HepG2 (cell line): ENCODE data around the gene EFCAB14. TPM values are rescaled to one million over a fixed set of nuclear protein-coding genes. Genes with fewer than 3 reads are reported as not detected.
A peak's percentile ranks its signal among the peaks of the same experiment; 100 is the strongest.

ENCODE experiments used
- CEBPZ ChIP-seq: IDR thresholded peaks from 2 replicates; pipeline ENCODE4 v1.6.1; 2012; ENCODE audit warnings: low read length, improper control_type of control experiment
- GZF1 ChIP-seq: sonication (generic); formaldehyde crosslinking; IDR thresholded peaks from 2 replicates; pipeline ENCODE4 v1.5.1; 2020; ENCODE audit warnings: mild to moderate bottlenecking, missing genetic modification reagents
- HOMEZ ChIP-seq: IDR thresholded peaks from 2 replicates; pipeline ENCODE4 v1.6.1; 2016; ENCODE audit warnings: low read depth
- KAT7 ChIP-seq: IDR thresholded peaks from 2 replicates; pipeline ENCODE4 v1.6.1; 2018; ENCODE audit warnings: borderline replicate concordance, missing compliant biosample characterization
- MEF2D ChIP-seq: sonication (generic); formaldehyde crosslinking; IDR thresholded peaks from 2 replicates; pipeline ENCODE4 v1.5.1; 2020; ENCODE audit warnings: mild to moderate bottlenecking, missing genetic modification reagents
- POGZ ChIP-seq: sonication (generic); formaldehyde crosslinking; IDR thresholded peaks from 2 replicates; pipeline ENCODE4 v1.4.0; 2020; ENCODE audit warnings: mild to moderate bottlenecking, missing genetic modification reagents
- PPARG ChIP-seq: conservative IDR thresholded peaks from 2 replicates; pipeline ENCODE4 v1.6.1; 2016; ENCODE audit warnings: missing biosample characterization, missing genetic modification reagents
- RELA ChIP-seq: sonication (generic); formaldehyde crosslinking; IDR thresholded peaks from 2 replicates; pipeline ENCODE4 v1.4.0; 2020; ENCODE audit warnings: missing genetic modification reagents
- RNF2 ChIP-seq: fragments of 450-650 bp; conservative IDR thresholded peaks from 2 replicates; pipeline ENCODE4 v1.6.1; 2016; ENCODE audit warnings: low read depth
- SP2 ChIP-seq: sonication (generic); formaldehyde crosslinking; IDR thresholded peaks from 2 replicates; pipeline ENCODE4 v1.5.1; 2020; ENCODE audit warnings: mild to moderate bottlenecking, missing genetic modification reagents
- TARDBP ChIP-seq: sonication (generic); formaldehyde crosslinking; IDR thresholded peaks from 2 replicates; pipeline ENCODE4 v1.8.0; 2022; ENCODE audit warnings: mild to moderate bottlenecking, missing genetic modification reagents
- THAP9 ChIP-seq: sonication (generic); formaldehyde crosslinking; IDR thresholded peaks from 2 replicates; pipeline ENCODE4; 2020; ENCODE audit warnings: missing genetic modification reagents, mild to moderate bottlenecking, borderline replicate concordance
- TRIM24 ChIP-seq: sonication (generic); formaldehyde crosslinking; IDR thresholded peaks from 2 replicates; pipeline ENCODE4 v1.8.0; 2022; ENCODE audit warnings: mild to moderate bottlenecking, missing genetic modification reagents
- ZBTB49 ChIP-seq: sonication (generic); formaldehyde crosslinking; IDR thresholded peaks from 2 replicates; pipeline ENCODE4 v1.4.0; 2020; ENCODE audit warnings: missing genetic modification reagents, borderline replicate concordance
- ZNF180 ChIP-seq: sonication (generic); formaldehyde crosslinking; IDR thresholded peaks from 2 replicates; pipeline ENCODE4 v1.4.0; 2020; ENCODE audit warnings: low read depth, missing genetic modification reagents, borderline replicate concordance
- ZNF598 ChIP-seq: sonication (generic); formaldehyde crosslinking; IDR thresholded peaks from 2 replicates; pipeline ENCODE4 v1.5.1; 2020; ENCODE audit warnings: mild to moderate bottlenecking, missing genetic modification reagents, borderline replicate concordance
- ZNF709 ChIP-seq: sonication (generic); formaldehyde crosslinking; IDR thresholded peaks from 2 replicates; pipeline ENCODE4 v1.5.0; 2020; ENCODE audit warnings: mild to moderate bottlenecking, missing genetic modification reagents
- ZNF724P ChIP-seq: sonication (generic); formaldehyde crosslinking; IDR thresholded peaks from 2 replicates; pipeline ENCODE4 v1.8.0; 2022; ENCODE audit warnings: missing genetic modification reagents, borderline replicate concordance
- ZNF749 ChIP-seq: sonication (generic); formaldehyde crosslinking; IDR thresholded peaks from 2 replicates; pipeline ENCODE4 v1.8.0; 2022; ENCODE audit warnings: mild to moderate bottlenecking, missing genetic modification reagents, moderate library complexity, borderline replicate concordance
- polyA plus RNA-seq, 8 experiments: library from polyadenylated mRNA; depleted of rRNA in 3 of 8; stranded (reverse) in 7 of 8; unstranded in 1 of 8; fragments of >200 nt; fragmentation: Illumina TruSeq in 4 of 8; extraction: Trizol in 4 of 8; gene quantifications; 2 replicates each; pipeline versions ENCODE4 v1.2.1 to v1.2.3, GENCODE V29; 2011 to 2016; ENCODE audit warnings: low read depth in 4 of 8, missing spikeins in 1 of 8, mixed read lengths in 1 of 8; ENCODE audit not compliant: insufficient read depth in 1 of 8
- total RNA-seq, 5 experiments: library from RNA; depleted of rRNA; stranded (reverse); fragments of >200 nt; fragmentation: Illumina TruSeq; extraction: Trizol; gene quantifications; 2 replicates each; pipeline ENCODE4 v1.2.3, GENCODE V29; 2016; ENCODE audit warnings: low read depth in 1 of 5

Gene EFCAB14
- total and polyA plus RNA-seq, 2 of the 13 experiments (the other 11 are each of a cell fraction or from before 2014, with no cell fraction given), result 13.4 to 17.9 TPM

- no peak for TF ChIP-seq ZNF180
- TF ChIP-seq ZNF749 (CRISPR knock-in tag), result no peak
- TF ChIP-seq GZF1 (CRISPR knock-in tag), result no peak
- no peak for TF ChIP-seq TARDBP
- no peak; the same call in 1 of the 2 replicates for TF ChIP-seq ZNF598 (CRISPR knock-in tag)
- no peak for TF ChIP-seq TRIM24 (CRISPR knock-in tag)
- TF ChIP-seq PPARG (CRISPR knock-in tag), result no peak
- TF ChIP-seq MEF2D, result no peak
- no peak for TF ChIP-seq ZNF724P
- no peak for TF ChIP-seq CEBPZ
- TF ChIP-seq THAP9 (CRISPR knock-in tag), result no peak
- TF ChIP-seq SP2 (CRISPR knock-in tag), result no peak
- no peak for TF ChIP-seq HOMEZ (CRISPR knock-in tag)
- no peak for TF ChIP-seq RELA (CRISPR knock-in tag)
- TF ChIP-seq POGZ (CRISPR knock-in tag), result no peak
- TF ChIP-seq RNF2, result no peak
- TF ChIP-seq KAT7 (CRISPR knock-in tag), result no peak
- no peak for TF ChIP-seq ZBTB49 (CRISPR knock-in tag)
- TF ChIP-seq ZNF709, result peak; percentile 50; the same call in 1 of the 2 replicates
Observed at GRCh38 chr1:46667782-46668760, 50.8 kb downstream of the EFCAB14 start, which contains the start of gene ATPAF1 (continued).
